H1 (cell line): ENCODE results near the gene OLFM2. TPM values are rescaled to one million over a fixed set of nuclear protein-coding genes. Genes with fewer than 3 reads are reported as not detected.
A peak's percentile ranks its signal among the peaks of the same experiment; 100 is the strongest.

Experiments
- CTCF ChIA-PET: fragments of 300-600 bp; sonication (Branson Sonifier 250); formaldehyde crosslinking; loops from one replicate; lab custom pipeline; 2021; ENCODE audit not compliant: partially characterized antibody; lab: Charles Lee
- POLR2A ChIA-PET: fragments of 300-600 bp; sonication (Branson Sonifier 250); formaldehyde crosslinking; loops from one replicate; lab custom pipeline; 2021; ENCODE audit warnings: inconsistent platforms; ENCODE audit not compliant: partially characterized antibody; lab: Charles Lee
- DNase-seq, 2 experiments: peaks; one replicate each; pipeline versions ENCODE4 v3.0.0 to v3.0.0-alpha.2; 2010 to 2022; ENCODE audit warnings: low spot score in 2 of 2, low read depth in 1 of 2, mixed read lengths in 1 of 2
- FAIRE-seq: peaks from 2 replicates; lab custom pipeline; 2011; peaks lifted over from hg19 to GRCh38; lab: Jason Lieb, UNC
- H2AFZ ChIP-seq: 2 replicates; pipeline ENCODE4 v1.8.1; 2012; ENCODE audit warnings: low read length, inconsistent platforms
- H2AK5ac ChIP-seq: 2 replicates; pipeline ENCODE4 v1.6.1; 2013; ENCODE audit warnings: low read depth, low read length
- H2BK120ac ChIP-seq: replicated peaks from 2 replicates; pipeline ENCODE3; 2013; ENCODE audit warnings: low read depth, low read length, inconsistent platforms
- H2BK12ac ChIP-seq: 2 replicates; pipeline ENCODE4 v1.6.1; 2013; ENCODE audit warnings: low read depth, low read length
- H2BK15ac ChIP-seq: 2 replicates; pipeline ENCODE4 v1.6.1; 2013; ENCODE audit warnings: low read length
- H2BK20ac ChIP-seq: 2 replicates; pipeline ENCODE4 v1.6.1; 2013; ENCODE audit warnings: low read length
- H2BK5ac ChIP-seq: 2 replicates; pipeline ENCODE4 v1.6.1; 2013; ENCODE audit warnings: low read depth, low read length
- H3K14ac ChIP-seq: 2 replicates; pipeline ENCODE4 v1.6.1; 2013; ENCODE audit warnings: inconsistent platforms; ENCODE audit not compliant: insufficient read length
- H3K18ac ChIP-seq: 2 replicates; pipeline ENCODE4 v1.6.1; 2013; ENCODE audit warnings: low read length; ENCODE audit errors: extremely low read depth
- H3K23ac ChIP-seq: 2 replicates; pipeline ENCODE4 v1.6.1; 2013; ENCODE audit warnings: inconsistent platforms; ENCODE audit not compliant: insufficient read length
- H3K23me2 ChIP-seq: 2 replicates; pipeline ENCODE4 v1.6.1; 2013; ENCODE audit warnings: low read depth, low read length
- H3K27ac ChIP-seq: 2 replicates; pipeline ENCODE4 v1.6.1; 2011; ENCODE audit warnings: low read depth, low read length, inconsistent platforms
- H3K27me3 ChIP-seq, 4 experiments: replicated peaks in 1 of 4; 1 replicate in 1 of 4; 2 replicates in 3 of 4; pipeline versions ENCODE4 v1.6.1 to v1.8.1; 2011 to 2013; ENCODE audit warnings: low read length in 3 of 4, mild to moderate bottlenecking in 3 of 4, inconsistent platforms in 2 of 4, mixed read lengths in 2 of 4, moderate library complexity in 1 of 4; ENCODE audit not compliant: control insufficient read depth in 3 of 4, insufficient read depth in 3 of 4; ENCODE audit errors: extremely low read depth in 1 of 4
- H3K36me3 ChIP-seq, 4 experiments: 2 replicates each; pipeline versions ENCODE4 v1.6.1 to v1.8.1; 2011 to 2013; ENCODE audit warnings: mild to moderate bottlenecking in 4 of 4, low read length in 3 of 4, moderate library complexity in 2 of 4, control low read depth in 1 of 4, inconsistent platforms in 1 of 4; ENCODE audit not compliant: insufficient read depth in 4 of 4, control insufficient read depth in 2 of 4
- H3K4ac ChIP-seq: replicated peaks from 2 replicates; pipeline ENCODE3; 2013; ENCODE audit warnings: low read length, low read depth, mixed read lengths, inconsistent platforms; ENCODE audit not compliant: insufficient read length
- H3K4me1 ChIP-seq, 4 experiments: replicated peaks in 1 of 4; 1 replicate in 1 of 4; 2 replicates in 3 of 4; pipeline versions ENCODE4 v1.6.1 to v1.8.1; 2011 to 2013; ENCODE audit warnings: low read length in 3 of 4, inconsistent platforms in 2 of 4, mixed read lengths in 1 of 4; ENCODE audit not compliant: insufficient read depth in 4 of 4, control insufficient read depth in 3 of 4
- H3K4me2 ChIP-seq, 2 experiments: 2 replicates each; pipeline versions ENCODE4 v1.6.1 to v1.8.1; 2011 to 2013; ENCODE audit warnings: low read depth in 2 of 2, low read length in 2 of 2, control low read depth in 1 of 2, inconsistent platforms in 1 of 2, mild to moderate bottlenecking in 1 of 2; ENCODE audit not compliant: insufficient read depth in 1 of 2
- H3K4me3 ChIP-seq, 4 experiments: fragments of 200-600, 300-600 bp in 1 of 4; sonication (generic), shearing (Covaris generic), sonication (Bioruptor Twin) in 1 of 4; 2 replicates each; pipeline versions ENCODE4 v1.5.1 to v1.8.1; 2011 to 2016; ENCODE audit warnings: low read length in 4 of 4, low read depth in 3 of 4, control low read depth in 2 of 4, inconsistent platforms in 2 of 4, mild to moderate bottlenecking in 2 of 4, mixed read lengths in 1 of 4, moderate library complexity in 1 of 4; ENCODE audit not compliant: insufficient read depth in 2 of 4; ENCODE audit errors: extremely low read depth in 1 of 4
- H3K56ac ChIP-seq: replicated peaks from 2 replicates; pipeline ENCODE3; 2013; ENCODE audit warnings: low read depth, mild to moderate bottlenecking, mixed read lengths, low read length, inconsistent platforms; ENCODE audit not compliant: insufficient read length
- H3K79me1 ChIP-seq: 2 replicates; pipeline ENCODE4 v1.6.1; 2013; ENCODE audit warnings: low read depth, low read length, control low read depth
- H3K79me2 ChIP-seq, 2 experiments: 2 replicates each; pipeline versions ENCODE4 v1.6.1 to v1.8.1; 2012 to 2013; ENCODE audit warnings: low read length in 2 of 2, mild to moderate bottlenecking in 2 of 2, inconsistent platforms in 1 of 2; ENCODE audit not compliant: insufficient read depth in 2 of 2, control insufficient read depth in 1 of 2
- H3K9ac ChIP-seq, 4 experiments: replicated peaks in 1 of 4; 1 replicate in 1 of 4; 2 replicates in 3 of 4; pipeline versions ENCODE4 v1.6.1 to v1.8.1; 2011 to 2013; ENCODE audit warnings: low read depth in 3 of 4, low read length in 3 of 4, control low read depth in 2 of 4, mild to moderate bottlenecking in 2 of 4, moderate library complexity in 2 of 4, inconsistent platforms in 1 of 4; ENCODE audit errors: extremely low read depth in 1 of 4
- H3K9me3 ChIP-seq, 2 experiments: 2 replicates each; pipeline versions ENCODE4 v1.6.1 to v1.8.1; 2012 to 2013; ENCODE audit warnings: mild to moderate bottlenecking in 2 of 2, moderate library complexity in 2 of 2, control low read depth in 1 of 2, inconsistent platforms in 1 of 2, low read depth in 1 of 2, low read length in 1 of 2, mixed read lengths in 1 of 2; ENCODE audit not compliant: insufficient read depth in 2 of 2
- H4K20me1 ChIP-seq, 2 experiments: replicated peaks in 1 of 2; 2 replicates each; pipeline versions ENCODE3 to v1.8.1; 2011 to 2013; ENCODE audit warnings: inconsistent platforms in 2 of 2, low read length in 2 of 2, mild to moderate bottlenecking in 1 of 2; ENCODE audit not compliant: insufficient read depth in 2 of 2, control insufficient read depth in 1 of 2
- H4K5ac ChIP-seq: 2 replicates; pipeline ENCODE4 v1.6.1; 2013; ENCODE audit warnings: low read length, low read depth, mixed read lengths, inconsistent platforms; ENCODE audit not compliant: insufficient read length
- H4K8ac ChIP-seq: 2 replicates; pipeline ENCODE4 v1.8.0; 2013; ENCODE audit warnings: mild to moderate bottlenecking, moderate library complexity, low read length, inconsistent platforms; ENCODE audit not compliant: insufficient read depth; ENCODE audit errors: extremely low read depth
- H4K91ac ChIP-seq: replicated peaks from 2 replicates; pipeline ENCODE3; 2013; ENCODE audit warnings: low read length, mixed read lengths, inconsistent platforms; ENCODE audit not compliant: insufficient read length
- RAD21 ChIP-seq, 2 experiments: IDR thresholded peaks in 1 of 2; conservative IDR thresholded peaks in 1 of 2; 2 replicates each; pipeline ENCODE4 v1.6.1; 2011; ENCODE audit warnings: low read depth in 2 of 2, low read length in 2 of 2, improper control_type of control experiment in 1 of 2, inconsistent platforms in 1 of 2, mild to moderate bottlenecking in 1 of 2, moderate library complexity in 1 of 2
- WGBS, 2 experiments: shearing (Covaris generic) in 1 of 2; methylation state at CpG; one replicate each; pipeline versions ENCODE4 v1.1.6 to v1.1.7; 2013 to 2015; ENCODE audit warnings: low lambda C conversion rate in 2 of 2, mixed read lengths in 2 of 2, inconsistent platforms in 1 of 2, low coverage in 1 of 2, missing lambda C conversion rate in 1 of 2; ENCODE audit not compliant: insufficient replicate concordance in 2 of 2, insufficient coverage in 1 of 2, insufficient read length in 1 of 2; ENCODE audit errors: extremely low coverage in 1 of 2, missing lambda C conversion rate in 1 of 2; 5-methylcytosine and 5-hydroxymethylcytosine counted together
- polyA plus RNA-seq, 7 experiments: library from polyadenylated mRNA; depleted of rRNA in 3 of 7; stranded (reverse) in 5 of 7; unstranded in 2 of 7; fragments of >200 nt in 5 of 7; fragments of 200-250 nt in 2 of 7; gene quantifications; 1 replicate in 5 of 7; 2 replicates in 1 of 7; 4 replicates in 1 of 7; pipeline versions ENCODE4 v1.2.1 to v1.2.3, GENCODE V29; 2011 to 2013; ENCODE audit warnings: missing spikeins in 2 of 7, mixed read lengths in 2 of 7
- total RNA-seq: library from RNA; stranded (reverse); fragmentation: NEBNext Ultra II Directional; extraction: Animal tissue kit (Norgen Biotek cat#: 25700); gene quantifications from 2 replicates; pipeline ENCODE4 v1.2.1, GENCODE V29; 2021
- TF ChIP-seq, protein P1 (sequence below): IDR thresholded peaks from 2 replicates; pipeline ENCODE4 v1.6.1; 2012; ENCODE audit warnings: low read length, inconsistent platforms

The OLFM2 gene
- total and polyA plus RNA-seq, 2 of the 8 experiments (the other 6 are each of a cell fraction or from before 2014, with no cell fraction given): 68.2 to 151 TPM

- Histone ChIP-seq H3K79me1 (no peaks in the 10 kb centered on the region; the same call in 1 of the 2 replicates), H3K4me1 (no peaks in the 10 kb centered on the region; a peak in 1 of 7 replicates), H3K56ac (no peak overlapping the region), H2BK20ac (no peak overlapping the region), H3K23me2 (peaks cover 2% of the 10 kb centered on the region; the same call in 1 of the 2 replicates), H3K4me2 (no peak overlapping the region), H2AK5ac (no peak overlapping the region), H4K8ac (peak overlapping the region; percentile 46; the same call in 1 of the 2 replicates), H3K36me3 (no peaks in the 10 kb centered on the region; a peak in 1 of 8 replicates), H2BK120ac (no peak overlapping the region), H2BK15ac (no peak overlapping the region), H3K14ac (no peak overlapping the region), H3K9ac (no peak overlapping the region), H3K23ac (no peak overlapping the region), H2BK12ac (no peak overlapping the region), H2AFZ (no peak overlapping the region), H3K27me3 (no peaks in the 10 kb centered on the region), H4K5ac (no peak overlapping the region), H4K20me1 (peaks cover 0 to 3% of the 10 kb centered on the region in 2 experiments), H3K27ac (no peak overlapping the region), H3K9me3 (no peaks in the 10 kb centered on the region), H3K4ac (no peak overlapping the region), H3K18ac (no peak overlapping the region), H4K91ac (no peak overlapping the region), H3K79me2 (no peaks in the 10 kb centered on the region), H2BK5ac (no peak overlapping the region), H3K4me3 (no peak overlapping the region)
- no peak for FAIRE-seq
- POLR2A ChIA-PET: interaction anchor here (0.6 to 2.3 kb wide), 6 partner anchors 10 to 127 kb away, joined by 3 to 6 read pairs (median 4); no protein-coding TSS in a partner anchor
- WGBS, 2 experiments: 95 to 100% methylated on average over 1 to 5 of the region's 8 CpGs
- CTCF ChIA-PET: interaction anchor here (0.6 to 1.8 kb wide), 5 partner anchors 10 to 1023 kb away, joined by 3 to 5 read pairs (median 3); no protein-coding TSS in a partner anchor
- DNase-seq: no peak
- no peak for TF ChIP-seq RAD21 (IDR thresholded peaks at IDR 0.05 in 1 of 2, conservative IDR thresholded peaks at IDR 0.05 in 1 of 2; ENCODE audit: low read depth in 2 of 2, low read length in 2 of 2)
- TF ChIP-seq, protein P1, sequence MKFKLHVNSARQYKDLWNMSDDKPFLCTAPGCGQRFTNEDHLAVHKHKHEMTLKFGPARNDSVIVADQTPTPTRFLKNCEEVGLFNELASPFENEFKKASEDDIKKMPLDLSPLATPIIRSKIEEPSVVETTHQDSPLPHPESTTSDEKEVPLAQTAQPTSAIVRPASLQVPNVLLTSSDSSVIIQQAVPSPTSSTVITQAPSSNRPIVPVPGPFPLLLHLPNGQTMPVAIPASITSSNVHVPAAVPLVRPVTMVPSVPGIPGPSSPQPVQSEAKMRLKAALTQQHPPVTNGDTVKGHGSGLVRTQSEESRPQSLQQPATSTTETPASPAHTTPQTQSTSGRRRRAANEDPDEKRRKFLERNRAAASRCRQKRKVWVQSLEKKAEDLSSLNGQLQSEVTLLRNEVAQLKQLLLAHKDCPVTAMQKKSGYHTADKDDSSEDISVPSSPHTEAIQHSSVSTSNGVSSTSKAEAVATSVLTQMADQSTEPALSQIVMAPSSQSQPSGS: no peak
These were observed 63.6 kb downstream of the OLFM2 start for GRCh38 chr19:9872618-9873242.
